ENCODE measurements around the gene UACA. TPM values are rescaled to one million over a fixed set of nuclear protein-coding genes. Genes with fewer than 3 reads are reported as not detected.
"Not testable (repeated sequence)": the region's sequence is repeated elsewhere in the genome, so short reads cannot be mapped to it uniquely, and the experiment has no call there.

UACA gene
- total RNA-seq, 1 donor: 2.5 TPM

GRCh38 chr15:70690021-70690420 is 73.3 kb downstream of the UACA start:
- Histone ChIP-seq H3K27me3 (ENCODE audit: insufficient read depth, low read length) (peaks cover 3% of the 10 kb centered on the region), H3K4me1 (ENCODE audit: insufficient read depth, low read length) (no peaks in the 10 kb centered on the region), H3K9me3 (ENCODE audit: low read depth, low read length) (no peaks in the 10 kb centered on the region), H3K4me3 (ENCODE audit: low read length) (no peak overlapping the region)

DNA sequence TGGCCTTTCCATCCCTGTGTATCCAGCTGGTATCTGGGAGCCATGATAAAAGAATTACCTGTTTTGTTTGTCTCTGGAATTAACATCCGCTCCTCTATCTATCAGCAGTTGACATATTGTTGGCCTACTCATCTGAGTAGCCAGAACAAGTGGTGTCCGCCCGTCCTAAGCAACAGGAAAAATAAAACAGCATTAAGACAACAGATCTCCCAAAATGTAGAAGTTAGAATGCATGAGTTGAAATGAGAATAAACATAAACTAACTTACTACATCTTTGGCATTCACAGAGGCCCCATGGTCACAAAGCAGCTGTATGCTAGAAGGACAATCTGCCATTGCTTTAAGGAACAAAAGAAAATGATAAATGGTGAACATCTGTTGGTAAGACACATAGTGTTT is 75.9 kb downstream of the UACA start:
- Histone ChIP-seq H3K4me1 (ENCODE audit: insufficient read depth, low read length) (no peaks in the 10 kb centered on the region), H3K9me3 (ENCODE audit: low read depth, low read length) (no peaks in the 10 kb centered on the region), H3K27me3 (ENCODE audit: insufficient read depth, low read length) (peaks cover 3% of the 10 kb centered on the region), H3K4me3 (ENCODE audit: low read length) (no peak overlapping the region)

- no peaks in the 10 kb centered on the region for H3K9me3 ChIP-seq (ENCODE audit: low read depth, low read length)
- H3K4me1 ChIP-seq (ENCODE audit: insufficient read depth, low read length): no peaks in the 10 kb centered on the region
- H3K4me3 ChIP-seq (ENCODE audit: low read length): no peak overlapping the region
- H3K27me3 ChIP-seq (ENCODE audit: insufficient read depth, low read length): no peaks in the 10 kb centered on the region
Observed at GRCh38 chr15:70680817-70681216, 82.5 kb downstream of the UACA start.

GRCh38 chr15:70679919-70680231 is 83.5 kb downstream of the UACA start:
- Histone ChIP-seq H3K9me3 (ENCODE audit: low read depth, low read length) (no peaks in the 10 kb centered on the region), H3K27me3 (ENCODE audit: insufficient read depth, low read length) (no peaks in the 10 kb centered on the region), H3K4me1 (ENCODE audit: insufficient read depth, low read length) (no peaks in the 10 kb centered on the region), H3K4me3 (ENCODE audit: low read length) (no peak overlapping the region)

- Histone ChIP-seq H3K4me1 (ENCODE audit: insufficient read depth, low read length) (peaks cover 10% of the 10 kb centered on the region), H3K4me3 (ENCODE audit: low read length) (no peak overlapping the region), H3K27me3 (ENCODE audit: insufficient read depth, low read length) (peaks cover 6% of the 10 kb centered on the region), H3K9me3 (ENCODE audit: low read depth, low read length) (no peaks in the 10 kb centered on the region)
Observed at GRCh38 chr15:70672081-70672480, 91.3 kb downstream of the UACA start.

GRCh38 chr15:70670680-70671079 is 92.7 kb downstream of the UACA start:
- no peaks in the 10 kb centered on the region for H3K9me3 ChIP-seq (ENCODE audit: low read depth, low read length)
- peaks cover 6% of the 10 kb centered on the region for H3K27me3 ChIP-seq (ENCODE audit: insufficient read depth, low read length)
- H3K4me1 ChIP-seq (ENCODE audit: insufficient read depth, low read length): peaks cover 10% of the 10 kb centered on the region
- no peak overlapping the region for H3K4me3 ChIP-seq (ENCODE audit: low read length)

DNA sequence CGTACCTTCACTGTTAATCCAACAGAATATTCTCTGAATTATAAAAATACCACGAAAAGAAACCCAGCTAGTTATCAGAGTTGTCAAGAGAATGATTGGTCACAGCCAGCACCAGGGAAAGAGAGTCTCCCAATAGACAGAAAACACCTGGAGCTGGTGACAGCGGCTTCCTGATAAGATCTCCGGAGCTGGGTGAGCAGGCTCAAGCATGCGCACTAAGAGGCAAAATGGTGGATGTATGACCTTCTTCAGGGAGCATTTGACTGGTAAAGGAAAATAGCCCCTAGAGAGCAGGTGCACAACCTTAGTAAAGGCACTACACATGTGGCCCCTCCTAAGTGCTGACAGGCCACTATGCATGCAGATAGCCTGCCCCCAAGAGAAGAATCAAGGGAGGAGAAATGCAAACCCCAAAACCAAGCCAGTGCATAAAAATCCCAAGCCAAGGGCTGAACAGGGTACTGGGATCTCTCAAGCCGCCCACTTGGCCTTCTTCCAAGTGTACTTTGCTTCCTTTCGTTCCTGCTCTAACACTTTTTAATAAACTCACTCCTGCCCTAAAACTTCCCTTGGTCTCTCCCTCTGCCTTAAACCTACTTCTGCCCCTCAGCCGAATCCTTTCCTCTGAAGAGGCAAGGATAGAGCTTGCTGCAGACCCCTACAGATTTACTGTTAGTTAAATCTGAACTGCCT is 93.2 kb downstream of the UACA start:
- Histone ChIP-seq H3K4me1 (ENCODE audit: insufficient read depth, low read length) (peaks cover 10% of the 10 kb centered on the region), H3K9me3 (ENCODE audit: low read depth, low read length) (no peaks in the 10 kb centered on the region), H3K4me3 (ENCODE audit: low read length) (no peak overlapping the region), H3K27me3 (ENCODE audit: insufficient read depth, low read length) (peaks cover 6% of the 10 kb centered on the region)

- H3K4me3 ChIP-seq (ENCODE audit: low read length): no peak overlapping the region
- H3K9me3 ChIP-seq (ENCODE audit: low read depth, low read length): no peaks in the 10 kb centered on the region
- H3K4me1 ChIP-seq (ENCODE audit: insufficient read depth, low read length): peaks cover 10% of the 10 kb centered on the region
- peaks cover 6% of the 10 kb centered on the region for H3K27me3 ChIP-seq (ENCODE audit: insufficient read depth, low read length)
Observed at GRCh38 chr15:70669006-70669602, 94.3 kb downstream of the UACA start.

DNA sequence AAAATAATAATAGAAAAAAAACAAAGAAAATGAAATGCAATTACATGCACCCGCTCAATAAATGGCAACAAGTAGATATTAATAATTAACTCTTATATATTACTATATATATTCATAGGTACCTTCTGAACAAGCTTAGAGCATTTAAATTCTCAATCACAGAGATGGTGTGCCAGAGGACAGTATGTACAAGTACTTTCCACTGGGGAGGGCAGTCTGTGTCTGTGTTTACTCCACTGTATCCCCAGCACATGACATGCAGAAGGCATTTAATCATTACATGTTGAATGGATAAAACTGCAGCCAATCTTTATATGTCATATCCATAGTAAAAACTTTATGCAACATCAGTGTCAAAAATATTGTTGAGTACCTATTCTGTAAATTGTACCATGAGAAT is 97.8 kb downstream of the UACA start:
- H3K27me3 ChIP-seq (ENCODE audit: insufficient read depth, low read length): peaks cover 6% of the 10 kb centered on the region
- H3K9me3 ChIP-seq (ENCODE audit: low read depth, low read length): no peaks in the 10 kb centered on the region
- H3K4me3 ChIP-seq (ENCODE audit: low read length): no peak overlapping the region
- no peaks in the 10 kb centered on the region for H3K4me1 ChIP-seq (ENCODE audit: insufficient read depth, low read length)

GRCh38 chr15:70664494-70664893 is 98.9 kb downstream of the UACA start:
- Histone ChIP-seq H3K27me3 (ENCODE audit: insufficient read depth, low read length) (peaks cover 2% of the 10 kb centered on the region), H3K9me3 (ENCODE audit: low read depth, low read length) (no peaks in the 10 kb centered on the region), H3K4me3 (ENCODE audit: low read length) (no peak overlapping the region), H3K4me1 (ENCODE audit: insufficient read depth, low read length) (no peaks in the 10 kb centered on the region)

DNA sequence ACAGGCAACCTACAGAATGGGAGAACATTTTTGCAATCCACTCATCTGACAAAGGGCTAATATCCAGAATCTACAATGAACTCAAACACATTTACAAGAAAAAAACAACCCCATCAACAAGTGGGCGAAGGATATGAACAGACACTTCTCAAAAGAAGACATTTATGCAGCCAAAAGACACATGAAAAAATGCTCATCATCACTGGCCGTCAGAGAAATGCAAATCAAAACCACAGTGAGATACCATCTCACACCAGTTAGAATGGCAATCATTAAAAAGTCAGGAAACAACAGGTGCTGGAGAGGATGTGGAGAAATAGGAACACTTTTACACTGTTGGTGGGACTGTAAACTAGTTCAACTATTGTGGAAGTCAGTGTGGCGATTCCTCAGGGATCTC is 100.3 kb downstream of the UACA start:
- H3K4me3 ChIP-seq (ENCODE audit: low read length); H3K4me1 ChIP-seq (ENCODE audit: insufficient read depth, low read length); H3K9me3 ChIP-seq (ENCODE audit: low read depth, low read length); H3K27me3 ChIP-seq (ENCODE audit: insufficient read depth, low read length): not testable (repeated sequence)

GRCh38 chr15:70659662-70660061 is 103.7 kb downstream of the UACA start:
- Histone ChIP-seq H3K9me3 (ENCODE audit: low read depth, low read length) (no peaks in the 10 kb centered on the region), H3K4me3 (ENCODE audit: low read length) (no peak overlapping the region), H3K4me1 (ENCODE audit: insufficient read depth, low read length) (no peaks in the 10 kb centered on the region), H3K27me3 (ENCODE audit: insufficient read depth, low read length) (no peaks in the 10 kb centered on the region)

DNA sequence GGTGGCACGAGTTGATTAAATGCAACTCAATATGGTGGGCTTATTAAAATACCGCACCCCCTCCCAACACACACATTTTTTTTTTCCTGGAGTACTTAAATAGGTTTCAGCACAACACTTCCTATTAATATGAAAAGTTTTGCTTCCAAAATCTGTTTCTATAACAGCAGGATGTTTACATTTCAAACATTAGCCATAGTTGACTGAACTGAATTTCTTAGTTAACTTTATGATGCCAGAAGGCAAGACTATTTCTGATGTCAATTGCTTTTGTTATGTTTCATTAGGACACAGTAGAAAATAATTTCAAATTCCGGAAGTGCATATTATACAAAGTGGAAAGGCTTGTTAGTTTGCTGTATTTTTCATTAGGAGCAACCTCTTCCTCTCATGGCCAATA is 104.7 kb downstream of the UACA start:
- Histone ChIP-seq H3K27me3 (ENCODE audit: insufficient read depth, low read length) (no peaks in the 10 kb centered on the region), H3K4me3 (ENCODE audit: low read length) (no peak overlapping the region), H3K9me3 (ENCODE audit: low read depth, low read length) (no peaks in the 10 kb centered on the region), H3K4me1 (ENCODE audit: insufficient read depth, low read length) (no peaks in the 10 kb centered on the region)

DNA sequence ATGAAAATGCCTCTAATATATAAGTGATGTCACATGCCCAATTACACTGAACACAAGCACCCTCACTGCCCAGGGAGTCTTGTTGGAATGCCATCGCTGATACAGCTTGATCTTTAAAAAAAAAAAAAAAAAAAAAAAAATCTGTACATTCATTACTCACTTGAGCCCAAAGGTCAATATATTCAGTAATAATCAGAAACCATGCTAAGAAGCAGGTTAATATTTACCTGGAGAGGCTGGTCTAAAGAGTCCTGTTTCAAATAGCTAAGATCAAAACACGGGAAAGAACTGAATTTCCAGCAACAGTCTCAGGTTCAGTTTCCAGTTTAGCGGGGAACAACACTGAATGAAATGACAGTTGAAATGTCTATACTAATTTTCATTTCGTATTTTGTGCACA is 109.9 kb downstream of the UACA start:
- Histone ChIP-seq H3K4me1 (ENCODE audit: insufficient read depth, low read length) (no peaks in the 10 kb centered on the region), H3K27me3 (ENCODE audit: insufficient read depth, low read length) (no peaks in the 10 kb centered on the region), H3K9me3 (ENCODE audit: low read depth, low read length) (no peaks in the 10 kb centered on the region), H3K4me3 (ENCODE audit: low read length) (no peak overlapping the region)

DNA sequence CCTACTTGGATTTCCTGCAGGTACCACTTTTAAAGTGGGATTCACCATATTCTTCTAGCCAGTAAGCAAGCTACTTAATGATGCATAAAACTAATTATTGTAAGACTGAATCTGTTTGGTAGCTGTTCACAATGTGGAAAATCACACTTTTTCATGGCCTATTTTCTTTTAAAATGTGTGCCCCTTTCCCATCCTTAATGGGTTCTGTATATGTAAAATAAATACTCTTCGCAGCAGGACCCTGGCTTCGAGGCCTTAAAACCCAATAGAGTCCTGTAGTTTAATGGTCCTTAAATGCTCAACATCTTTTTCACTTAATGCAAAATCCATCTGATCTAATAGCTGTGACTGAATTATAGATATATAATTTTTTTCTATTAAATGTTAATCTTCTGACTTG is 111.0 kb downstream of the UACA start:
- H3K9me3 ChIP-seq (ENCODE audit: low read depth, low read length): no peaks in the 10 kb centered on the region
- no peaks in the 10 kb centered on the region for H3K27me3 ChIP-seq (ENCODE audit: insufficient read depth, low read length)
- no peak overlapping the region for H3K4me3 ChIP-seq (ENCODE audit: low read length)
- H3K4me1 ChIP-seq (ENCODE audit: insufficient read depth, low read length): no peaks in the 10 kb centered on the region

GRCh38 chr15:70651303-70651845 is 112.0 kb downstream of the UACA start:
- Histone ChIP-seq H3K4me1 (ENCODE audit: insufficient read depth, low read length) (no peaks in the 10 kb centered on the region), H3K4me3 (ENCODE audit: low read length) (no peak overlapping the region), H3K27me3 (ENCODE audit: insufficient read depth, low read length) (peaks cover 2% of the 10 kb centered on the region), H3K9me3 (ENCODE audit: low read depth, low read length) (no peaks in the 10 kb centered on the region)
